NCI-H526 treated with DMSO at 0.1 percent for 48 hours (cell line): Measurements from ENCODE around the gene CAPN7.

Experiments
- DNase-seq: peaks from one replicate; lab custom pipeline; 2025; lab: John Stamatoyannopoulos, UW

Gene CAPN7

GRCh38 chr3:15276028-15276724 lies 70.1 kb downstream of the CAPN7 start:
- no peak for DNase-seq

DNA sequence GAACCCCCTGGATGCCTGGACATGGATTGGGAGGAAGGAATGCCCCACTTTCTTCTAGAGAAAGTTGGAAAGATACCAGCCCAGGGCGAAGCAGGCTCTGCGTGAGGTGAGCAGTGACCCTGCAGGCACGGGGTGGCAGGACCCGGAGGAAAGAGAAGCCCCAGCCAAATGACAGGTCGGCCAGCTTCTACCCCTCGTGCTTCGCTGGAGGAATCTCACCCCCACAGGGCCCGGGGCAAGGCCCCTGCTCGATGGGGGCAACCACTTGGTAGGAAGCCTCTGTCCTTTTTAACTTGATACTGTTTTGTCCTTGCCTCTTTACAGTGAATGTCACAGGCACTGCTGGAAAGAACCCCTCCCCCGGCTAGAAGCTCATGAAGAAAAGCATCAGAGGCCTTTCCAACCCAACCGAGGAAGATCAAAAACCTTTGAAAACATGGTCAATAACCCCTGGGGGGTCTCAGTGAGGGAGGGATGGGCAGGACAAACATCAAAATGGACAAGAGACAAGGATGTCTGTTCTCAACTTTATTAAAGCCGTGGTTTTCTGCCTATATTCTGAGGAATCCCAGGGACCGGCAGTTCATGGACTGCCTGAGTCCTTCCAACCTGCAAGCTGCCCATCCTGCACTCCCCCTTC lies 71.9 kb downstream of the CAPN7 start:
- DNase-seq: no peak

GRCh38 chr3:15279205-15279604 lies 73.2 kb downstream of the CAPN7 start:
- no peak for DNase-seq

DNA sequence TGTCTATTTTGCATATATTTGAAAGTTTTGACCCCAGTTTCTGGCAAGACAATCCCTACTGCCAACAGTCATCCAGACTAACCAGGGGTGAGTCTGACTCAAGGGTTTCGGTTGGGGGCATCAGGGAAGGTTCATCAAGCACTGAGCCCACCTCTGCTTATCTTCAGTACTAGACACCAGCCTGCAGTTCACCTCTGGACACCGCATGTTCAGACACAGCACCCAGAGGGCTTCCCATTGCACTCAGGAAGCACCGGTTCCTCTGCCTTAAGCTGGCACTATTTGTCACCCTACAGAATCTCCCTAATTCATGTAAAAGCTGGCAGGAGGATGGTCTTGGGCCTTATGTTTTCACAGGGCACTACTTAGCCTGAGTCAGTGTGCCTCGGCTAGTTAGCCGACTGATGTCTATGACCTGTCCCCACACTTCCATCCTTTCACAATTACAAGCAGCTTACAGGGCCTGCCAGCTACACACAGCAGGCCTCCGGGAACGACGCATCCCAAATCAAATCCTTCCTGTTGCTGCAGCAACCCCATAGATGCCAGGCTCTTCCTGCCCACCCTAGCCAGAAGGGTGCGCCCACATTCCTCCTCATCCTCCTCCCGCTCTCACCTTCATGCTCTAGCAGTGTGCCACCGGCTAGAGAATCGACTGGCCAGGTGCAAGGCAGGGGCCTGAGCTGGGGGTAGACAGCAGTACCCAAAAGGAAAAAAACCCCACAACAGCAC lies 73.8 kb downstream of the CAPN7 start:
- no peak for DNase-seq

DNA sequence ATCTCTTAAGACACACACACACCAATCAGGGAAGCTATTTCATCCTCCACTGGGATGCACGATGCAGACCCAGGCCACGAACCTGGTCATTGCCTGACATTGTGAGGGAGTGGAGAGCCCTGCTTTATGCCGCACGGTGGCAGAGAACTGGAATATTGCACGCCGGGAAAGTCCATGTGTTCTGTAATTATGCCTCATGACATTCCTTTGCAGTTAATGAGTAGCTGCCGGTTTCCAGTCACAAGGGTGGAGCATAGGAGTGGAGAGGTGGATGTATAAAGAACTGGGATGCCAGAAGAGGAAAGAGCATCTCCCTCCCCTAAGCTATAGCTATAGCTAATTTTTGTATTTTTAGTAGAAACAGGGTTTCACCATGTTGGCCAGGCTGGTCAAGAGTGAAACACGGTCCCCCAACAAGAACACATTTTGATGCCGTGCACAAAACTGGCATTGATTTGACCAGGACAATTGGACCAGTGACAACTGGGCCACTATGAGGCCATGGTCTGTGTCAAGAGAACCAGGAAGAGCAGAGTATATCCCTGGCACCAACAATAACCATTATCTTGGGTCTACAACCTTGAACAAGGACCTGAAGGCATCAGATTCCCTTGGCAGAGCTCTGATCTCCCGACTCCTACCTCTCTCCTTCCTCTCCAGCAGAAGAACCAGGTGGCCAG lies 74.9 kb downstream of the CAPN7 start:
- no peak for DNase-seq

DNA sequence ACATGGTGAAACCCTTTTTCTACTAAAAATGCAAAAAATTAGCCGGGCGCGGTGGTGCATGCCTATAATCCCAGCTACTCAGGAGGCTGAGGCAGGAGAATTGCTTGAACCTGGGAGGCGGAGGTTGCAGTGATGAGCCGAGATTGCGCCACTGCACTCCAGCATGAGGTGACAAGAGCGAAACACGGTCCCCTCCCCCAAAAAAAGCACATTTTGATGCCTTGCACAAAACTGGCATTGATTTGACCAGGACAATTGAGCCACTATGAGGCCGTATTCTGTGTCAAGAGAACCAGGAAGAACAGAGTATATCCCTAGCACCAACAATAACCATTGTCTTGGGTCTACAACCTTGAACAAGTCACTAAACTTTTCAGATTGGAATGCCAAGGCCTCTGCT lies 75.8 kb downstream of the CAPN7 start:
- DNase-seq: no peak

- no peak for DNase-seq
Measured at GRCh38 chr3:15283702-15284101, 77.7 kb downstream of the CAPN7 start.

GRCh38 chr3:15284121-15284889 lies 78.3 kb downstream of the CAPN7 start:
- no peak for DNase-seq

- DNase-seq: no peak
Measured at GRCh38 chr3:15286022-15286421, 80.0 kb downstream of the CAPN7 start.

GRCh38 chr3:15287565-15288330 lies 81.7 kb downstream of the CAPN7 start:
- DNase-seq: no peak

GRCh38 chr3:15288331-15289035 lies 82.4 kb downstream of the CAPN7 start:
- DNase-seq: no peak

DNA sequence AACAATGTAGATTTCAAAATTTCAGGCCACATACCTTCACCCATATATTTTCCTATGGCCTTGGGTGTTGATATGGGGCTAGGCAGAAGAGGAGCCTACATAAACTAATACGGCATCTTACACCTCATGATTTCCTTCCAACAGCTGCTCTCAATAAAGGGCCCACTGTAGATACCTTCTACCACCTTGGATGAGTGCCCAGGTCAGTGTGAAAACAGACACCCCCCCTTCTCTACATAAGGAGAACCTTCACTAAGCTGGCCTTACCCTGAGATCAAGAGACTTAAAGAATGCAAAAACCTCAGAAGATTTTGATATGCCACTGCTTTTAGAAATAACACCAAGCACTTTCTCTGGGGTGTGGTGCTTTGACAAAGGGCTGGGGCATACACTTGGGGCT lies 83.6 kb downstream of the CAPN7 start:
- no peak for DNase-seq

- DNase-seq: no peak
Measured at GRCh38 chr3:15290736-15291135, 84.7 kb downstream of the CAPN7 start.

DNA sequence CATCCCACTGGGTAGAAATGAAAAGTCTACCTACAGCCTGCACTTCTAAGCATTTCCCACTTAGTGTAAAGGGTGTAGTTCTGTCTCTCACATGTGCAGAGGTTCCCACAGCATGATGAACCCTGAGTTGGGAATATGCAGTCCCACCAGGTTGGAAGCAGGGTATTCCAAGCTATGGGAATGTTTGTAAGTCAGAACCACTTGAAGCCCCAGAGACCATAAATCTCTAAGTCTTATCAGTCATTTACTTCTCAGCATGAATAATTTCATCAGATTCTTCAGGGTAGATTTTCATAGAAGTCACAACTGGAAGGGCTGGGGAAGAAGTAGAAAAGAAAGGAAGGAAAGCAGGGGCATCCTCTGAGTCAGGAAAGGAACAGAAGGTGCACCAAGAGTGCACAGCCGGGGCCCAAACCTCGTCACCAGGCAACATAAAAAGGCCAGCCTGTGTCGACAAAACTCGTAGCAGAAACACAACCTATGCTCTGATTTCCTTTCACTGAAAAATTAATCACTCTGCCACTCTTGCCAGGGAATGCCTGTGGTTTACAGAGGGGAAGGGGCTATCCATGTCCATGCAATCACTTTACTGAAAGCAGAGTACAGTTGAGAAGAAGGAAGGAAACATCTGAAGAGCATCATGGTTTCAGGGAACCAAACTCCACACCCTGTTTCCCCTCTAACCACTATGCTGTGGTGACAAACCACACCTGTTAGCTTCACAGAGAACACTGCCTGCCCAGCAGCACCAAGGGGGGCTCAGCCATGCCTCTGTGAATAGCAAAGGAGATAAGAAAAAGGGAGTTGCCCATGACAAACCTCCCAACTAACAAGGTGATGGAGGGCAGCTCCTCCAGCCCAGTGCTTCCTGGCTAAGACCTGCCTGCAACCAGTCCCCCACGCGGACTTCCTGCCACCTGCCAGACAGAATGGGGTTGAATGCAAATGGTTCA lies 85.8 kb downstream of the CAPN7 start:
- DNase-seq: no peak

- DNase-seq: no peak
Measured at GRCh38 chr3:15292765-15293522, 86.9 kb downstream of the CAPN7 start.

DNA sequence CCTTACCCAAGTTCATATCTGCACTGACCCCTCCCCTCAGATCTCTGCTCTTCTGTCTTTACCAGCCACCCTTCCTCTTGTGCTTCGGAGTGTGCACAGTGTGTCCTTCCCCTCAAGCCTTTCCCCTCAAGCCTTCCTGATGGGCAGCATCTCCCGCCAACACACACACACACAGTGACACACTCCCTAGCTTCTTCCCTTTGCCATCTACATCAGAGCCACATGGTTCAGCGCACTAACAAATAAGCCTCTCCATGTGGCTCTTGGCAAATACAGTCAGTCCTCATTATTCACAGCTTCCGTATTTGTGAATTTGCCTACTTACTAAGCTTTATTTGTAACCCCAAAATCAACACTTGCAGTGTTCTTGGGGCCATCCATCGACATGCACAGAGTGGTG lies 88.9 kb downstream of the CAPN7 start:
- no peak for DNase-seq

DNA sequence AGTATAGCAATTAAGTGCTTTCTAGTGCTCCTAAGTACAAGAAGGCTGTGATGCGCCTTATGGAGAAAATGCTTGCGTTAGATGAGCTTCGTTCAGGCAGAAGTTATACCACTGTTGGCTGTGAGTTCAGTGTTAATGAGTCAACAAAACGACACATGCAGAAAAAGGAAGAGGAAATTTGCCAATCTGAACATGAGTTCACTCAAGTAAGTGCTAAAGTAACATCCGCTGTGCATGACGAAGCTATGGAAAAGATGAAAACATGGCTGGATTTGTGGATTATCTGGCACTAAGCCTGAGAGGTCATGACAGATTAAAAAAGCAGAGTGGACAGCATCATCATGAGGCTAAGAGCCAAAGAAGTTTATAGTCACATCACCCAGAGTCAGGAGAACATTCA lies 89.5 kb downstream of the CAPN7 start:
- DNase-seq: no peak

DNA sequence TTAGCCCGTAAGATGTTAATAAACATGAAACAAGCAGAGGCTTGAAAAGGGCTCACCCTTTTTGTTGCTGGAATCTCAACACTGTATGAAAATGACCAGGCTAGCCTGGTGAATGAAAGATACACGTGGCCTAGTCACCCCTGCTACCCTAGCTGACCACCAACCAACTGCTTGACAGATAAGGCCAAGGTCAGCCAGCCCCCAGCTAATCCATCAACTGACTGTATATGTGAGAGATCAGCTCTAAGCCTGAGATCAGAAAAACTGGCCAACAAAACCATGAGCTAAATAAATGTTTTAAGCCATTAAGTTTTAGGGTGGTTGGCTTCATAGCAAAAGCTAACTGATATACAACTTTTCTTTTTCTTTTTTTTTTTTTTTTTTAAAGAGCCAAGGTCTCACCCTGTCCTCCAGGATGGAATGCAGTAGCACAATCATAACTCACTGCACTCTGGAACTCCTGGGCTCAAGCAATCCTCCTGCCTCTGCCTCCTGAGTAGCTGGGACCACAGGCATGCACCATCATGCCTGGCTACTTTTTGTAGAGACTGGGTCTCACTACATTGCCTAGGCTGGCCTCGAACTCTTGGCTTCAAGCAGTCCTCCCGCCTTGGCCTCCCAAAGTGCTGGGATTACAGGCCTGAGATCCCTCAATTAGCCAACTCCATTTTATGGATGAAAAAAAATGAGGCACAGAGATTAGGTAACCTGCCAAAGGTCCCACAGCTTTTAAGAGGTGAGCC lies 91.7 kb downstream of the CAPN7 start:
- no peak for DNase-seq
